HG03066 (cell line): ENCODE results near the gene CCDC88B.

Experiments used
- ATAC-seq: cut with Tn5 transposase; IDR thresholded peaks from one replicate; pipeline ENCODE4 v1.9.1; 2021; ENCODE audit warnings: low read depth; ENCODE audit not compliant: unreplicated experiment

Gene CCDC88B

DNA sequence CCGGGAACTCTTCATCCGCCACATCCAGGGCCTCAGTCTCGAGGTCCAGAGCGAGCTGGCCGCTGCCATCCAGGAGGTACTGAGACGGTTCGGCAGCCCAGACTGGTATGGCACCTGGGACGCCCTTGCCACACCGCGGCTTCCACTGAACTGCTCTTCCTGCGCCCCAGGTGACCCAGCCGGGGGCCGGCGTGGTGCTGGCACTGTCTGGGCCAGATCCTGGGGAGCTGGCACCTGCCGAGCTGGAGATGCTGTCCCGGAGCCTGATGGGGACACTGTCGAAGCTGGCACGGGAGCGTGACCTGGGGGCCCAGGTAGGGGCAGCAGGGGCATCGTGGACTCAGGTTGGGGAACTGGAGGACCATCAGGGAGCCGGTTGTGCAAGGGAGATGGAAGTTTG lies 1.4 kb downstream of the CCDC88B start:
- no peak for ATAC-seq

- no peak for ATAC-seq
Observed at GRCh38 chr11:64341851-64342791, 2.1 kb downstream of the CCDC88B start.

- no peak for ATAC-seq
Observed at GRCh38 chr11:64342869-64343745, 3.1 kb downstream of the CCDC88B start.

GRCh38 chr11:64343767-64344559 lies 4.0 kb downstream of the CCDC88B start:
- ATAC-seq = no peak

GRCh38 chr11:64344787-64345186 lies 4.8 kb downstream of the CCDC88B start:
- no peak for ATAC-seq

DNA sequence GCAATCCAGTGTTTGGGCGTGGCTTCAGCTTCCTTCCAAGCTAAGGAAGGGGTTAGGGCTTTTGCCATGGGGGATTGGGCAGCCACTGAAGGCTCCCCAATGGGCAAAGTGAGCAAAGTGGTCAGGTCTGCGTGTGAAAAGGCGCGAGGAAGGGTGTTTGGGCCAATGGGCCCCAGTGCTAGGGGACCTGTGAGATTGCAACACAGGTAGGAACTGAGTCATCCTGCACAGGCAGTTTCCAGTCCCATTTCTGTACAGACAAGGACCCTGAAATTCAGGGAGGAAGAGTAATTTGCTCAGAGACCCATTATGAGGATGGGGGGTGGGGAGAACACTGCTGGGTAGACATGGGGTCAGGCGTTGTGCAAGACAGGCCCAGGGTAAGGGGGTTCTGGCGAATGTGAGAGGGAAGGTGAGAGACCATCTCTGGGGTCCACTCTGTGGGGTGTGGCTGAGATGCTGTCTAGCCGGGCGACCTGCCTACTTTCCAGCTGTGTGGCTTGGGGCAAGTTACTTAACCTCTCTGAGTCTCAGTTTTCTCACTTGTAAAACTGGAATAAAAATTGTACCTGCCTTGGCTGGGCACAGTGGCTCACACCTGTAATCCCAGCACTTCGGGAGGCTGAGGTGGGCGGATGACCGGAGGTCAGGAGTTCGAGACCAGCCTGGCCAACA lies 7.3 kb downstream of the CCDC88B start:
- no peak for ATAC-seq

- no peak for ATAC-seq
Observed at GRCh38 chr11:64348383-64349024, 8.5 kb downstream of the CCDC88B start.

GRCh38 chr11:64349025-64349387 lies 9.0 kb downstream of the CCDC88B start:
- no peak for ATAC-seq

- no peak for ATAC-seq
Observed at GRCh38 chr11:64349404-64349803, 9.4 kb downstream of the CCDC88B start.

DNA sequence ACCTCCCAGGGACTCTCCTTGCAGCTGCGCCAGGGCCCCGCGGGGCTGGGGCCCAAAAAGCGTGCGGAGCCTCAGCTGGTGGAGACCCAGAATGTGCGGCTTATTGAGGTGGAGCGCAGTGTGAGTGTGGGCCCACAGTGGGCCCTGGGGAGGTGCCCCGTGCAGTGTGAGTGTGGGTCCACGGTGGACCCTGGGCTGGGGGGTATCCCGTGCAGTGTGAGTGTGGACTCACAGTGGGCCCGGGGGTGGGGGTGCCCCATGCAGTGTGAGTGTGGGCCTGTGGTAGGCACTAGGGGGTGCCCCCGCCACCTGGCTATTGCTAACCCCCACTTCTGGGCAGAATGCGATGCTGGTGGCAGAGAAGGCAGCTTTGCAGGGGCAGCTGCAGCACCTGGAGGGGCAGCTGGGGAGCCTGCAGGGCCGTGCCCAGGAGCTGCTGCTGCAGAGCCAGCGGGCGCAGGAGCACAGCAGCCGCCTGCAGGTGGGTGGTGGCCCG lies 11.2 kb downstream of the CCDC88B start:
- ATAC-seq = no peak

GRCh38 chr11:64352099-64352994 lies 12.3 kb downstream of the CCDC88B start:
- ATAC-seq = no peak

DNA sequence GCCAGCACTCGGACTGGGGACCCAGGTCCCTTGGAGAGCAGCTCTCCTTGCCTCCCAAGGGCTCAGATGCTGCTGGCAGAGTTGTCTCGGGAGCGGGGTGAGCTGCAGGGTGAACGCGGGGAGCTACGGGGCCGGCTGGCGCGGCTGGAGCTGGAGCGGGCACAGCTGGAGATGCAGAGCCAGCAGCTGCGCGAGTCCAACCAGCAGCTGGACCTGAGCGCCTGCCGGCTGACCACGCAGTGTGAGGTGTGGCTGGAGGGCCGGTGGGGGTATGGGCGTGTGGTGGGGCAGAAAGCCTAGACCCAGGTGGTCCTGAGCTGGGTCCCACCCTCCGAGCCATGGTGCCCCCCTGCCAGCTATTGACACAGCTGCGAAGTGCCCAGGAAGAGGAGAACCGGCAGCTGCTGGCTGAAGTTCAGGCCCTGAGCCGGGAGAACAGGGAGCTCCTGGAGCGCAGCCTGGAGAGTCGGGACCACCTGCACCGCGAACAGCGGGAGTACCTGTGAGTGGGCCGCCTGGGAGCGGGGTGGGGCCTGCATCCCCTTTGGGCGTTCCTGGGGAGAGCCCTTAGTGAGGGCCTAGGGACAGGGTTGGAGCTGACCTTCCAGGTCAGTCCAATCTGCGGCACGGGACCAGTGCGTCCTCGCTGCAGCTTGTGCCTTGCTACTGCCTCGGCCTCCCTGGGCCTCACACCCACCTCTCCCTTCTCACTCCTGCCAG lies 13.2 kb downstream of the CCDC88B start:
- ATAC-seq = no peak

DNA sequence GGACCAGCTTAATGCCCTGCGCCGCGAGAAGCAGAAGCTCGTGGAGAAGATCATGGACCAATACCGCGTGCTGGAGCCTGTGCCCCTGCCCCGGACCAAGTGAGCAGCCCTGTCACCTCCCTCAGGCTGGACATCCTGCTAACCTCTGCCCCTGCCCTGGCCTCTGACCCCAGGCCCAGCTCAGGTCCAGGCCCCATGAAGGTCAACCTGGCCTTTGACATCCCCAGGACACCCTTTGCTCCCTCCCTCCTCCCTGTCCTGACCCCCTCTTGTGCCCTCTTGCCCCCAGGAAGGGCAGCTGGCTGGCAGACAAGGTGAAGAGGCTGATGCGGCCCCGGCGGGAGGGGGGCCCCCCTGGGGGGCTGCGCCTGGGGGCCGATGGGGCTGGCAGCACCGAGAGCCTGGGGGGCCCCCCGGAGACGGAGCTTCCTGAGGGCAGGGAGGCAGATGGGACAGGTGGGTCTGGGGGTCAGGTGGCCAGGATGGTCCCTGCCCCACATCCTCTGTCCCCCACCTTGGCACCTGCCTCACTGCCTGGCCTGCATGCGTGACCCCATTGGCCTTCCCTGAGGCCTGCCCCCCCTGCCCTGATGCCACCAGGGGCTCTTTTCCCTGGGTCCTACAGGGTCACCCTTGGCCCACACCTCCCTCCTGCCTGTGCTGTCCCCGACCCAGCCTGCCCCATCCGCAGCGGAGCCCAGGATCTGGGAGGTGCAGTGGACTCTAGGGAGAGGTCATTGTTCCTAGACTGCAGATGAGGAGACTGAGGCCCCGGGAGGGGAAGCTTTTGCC lies 13.9 kb downstream of the CCDC88B start:
- no peak for ATAC-seq

- no peak for ATAC-seq
Observed at GRCh38 chr11:64355078-64355940, 15.3 kb downstream of the CCDC88B start.

- no peak for ATAC-seq
Observed at GRCh38 chr11:64356498-64357411, 16.8 kb downstream of the CCDC88B start.
